ENCODE data around the gene KLHL25.

- TF ChIP-seq TAF1 (conservative IDR thresholded peaks at IDR 0.05) (no peak), CTCF (IDR thresholded peaks at IDR 0.05; ENCODE audit: low read depth, low read length, missing input control) (no peak), JUND (IDR thresholded peaks at IDR 0.05) (no peak), GABPA (IDR thresholded peaks at IDR 0.05 in 1 of 2, conservative IDR thresholded peaks at IDR 0.05 in 1 of 2) (peak in 1 of 2 donors; percentile 49), RAD21 (IDR thresholded peaks at IDR 0.05) (no peak), RXRA (IDR thresholded peaks at IDR 0.05) (peak in 1 of 2 donors; percentile 34), FOXA1 (IDR thresholded peaks at IDR 0.05) (no peak), YY1 (IDR thresholded peaks at IDR 0.05) (no peak)
- TF ChIP-seq, protein P1, sequence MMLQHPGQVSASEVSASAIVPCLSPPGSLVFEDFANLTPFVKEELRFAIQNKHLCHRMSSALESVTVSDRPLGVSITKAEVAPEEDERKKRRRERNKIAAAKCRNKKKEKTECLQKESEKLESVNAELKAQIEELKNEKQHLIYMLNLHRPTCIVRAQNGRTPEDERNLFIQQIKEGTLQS (IDR thresholded peaks at IDR 0.05) = no peak
- TF ChIP-seq, protein P2, sequence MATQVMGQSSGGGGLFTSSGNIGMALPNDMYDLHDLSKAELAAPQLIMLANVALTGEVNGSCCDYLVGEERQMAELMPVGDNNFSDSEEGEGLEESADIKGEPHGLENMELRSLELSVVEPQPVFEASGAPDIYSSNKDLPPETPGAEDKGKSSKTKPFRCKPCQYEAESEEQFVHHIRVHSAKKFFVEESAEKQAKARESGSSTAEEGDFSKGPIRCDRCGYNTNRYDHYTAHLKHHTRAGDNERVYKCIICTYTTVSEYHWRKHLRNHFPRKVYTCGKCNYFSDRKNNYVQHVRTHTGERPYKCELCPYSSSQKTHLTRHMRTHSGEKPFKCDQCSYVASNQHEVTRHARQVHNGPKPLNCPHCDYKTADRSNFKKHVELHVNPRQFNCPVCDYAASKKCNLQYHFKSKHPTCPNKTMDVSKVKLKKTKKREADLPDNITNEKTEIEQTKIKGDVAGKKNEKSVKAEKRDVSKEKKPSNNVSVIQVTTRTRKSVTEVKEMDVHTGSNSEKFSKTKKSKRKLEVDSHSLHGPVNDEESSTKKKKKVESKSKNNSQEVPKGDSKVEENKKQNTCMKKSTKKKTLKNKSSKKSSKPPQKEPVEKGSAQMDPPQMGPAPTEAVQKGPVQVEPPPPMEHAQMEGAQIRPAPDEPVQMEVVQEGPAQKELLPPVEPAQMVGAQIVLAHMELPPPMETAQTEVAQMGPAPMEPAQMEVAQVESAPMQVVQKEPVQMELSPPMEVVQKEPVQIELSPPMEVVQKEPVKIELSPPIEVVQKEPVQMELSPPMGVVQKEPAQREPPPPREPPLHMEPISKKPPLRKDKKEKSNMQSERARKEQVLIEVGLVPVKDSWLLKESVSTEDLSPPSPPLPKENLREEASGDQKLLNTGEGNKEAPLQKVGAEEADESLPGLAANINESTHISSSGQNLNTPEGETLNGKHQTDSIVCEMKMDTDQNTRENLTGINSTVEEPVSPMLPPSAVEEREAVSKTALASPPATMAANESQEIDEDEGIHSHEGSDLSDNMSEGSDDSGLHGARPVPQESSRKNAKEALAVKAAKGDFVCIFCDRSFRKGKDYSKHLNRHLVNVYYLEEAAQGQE (IDR thresholded peaks at IDR 0.05) = no peak
- TF ChIP-seq, protein P3, sequence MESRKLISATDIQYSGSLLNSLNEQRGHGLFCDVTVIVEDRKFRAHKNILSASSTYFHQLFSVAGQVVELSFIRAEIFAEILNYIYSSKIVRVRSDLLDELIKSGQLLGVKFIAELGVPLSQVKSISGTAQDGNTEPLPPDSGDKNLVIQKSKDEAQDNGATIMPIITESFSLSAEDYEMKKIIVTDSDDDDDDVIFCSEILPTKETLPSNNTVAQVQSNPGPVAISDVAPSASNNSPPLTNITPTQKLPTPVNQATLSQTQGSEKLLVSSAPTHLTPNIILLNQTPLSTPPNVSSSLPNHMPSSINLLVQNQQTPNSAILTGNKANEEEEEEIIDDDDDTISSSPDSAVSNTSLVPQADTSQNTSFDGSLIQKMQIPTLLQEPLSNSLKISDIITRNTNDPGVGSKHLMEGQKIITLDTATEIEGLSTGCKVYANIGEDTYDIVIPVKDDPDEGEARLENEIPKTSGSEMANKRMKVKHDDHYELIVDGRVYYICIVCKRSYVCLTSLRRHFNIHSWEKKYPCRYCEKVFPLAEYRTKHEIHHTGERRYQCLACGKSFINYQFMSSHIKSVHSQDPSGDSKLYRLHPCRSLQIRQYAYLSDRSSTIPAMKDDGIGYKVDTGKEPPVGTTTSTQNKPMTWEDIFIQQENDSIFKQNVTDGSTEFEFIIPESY (IDR thresholded peaks at IDR 0.05) = no peak
Observed at GRCh38 chr15:85762039-85762755, 32.5 kb downstream of the KLHL25 start.
